ENCODE results near the gene KRT17. TPM values are rescaled to one million over a fixed set of nuclear protein-coding genes. Genes with fewer than 3 reads are reported as not detected.

The KRT17 gene
- total and polyA plus RNA-seq, 12 donors = 0.39 to 1.3 (median 0.55) TPM; not detected in 7

DNA sequence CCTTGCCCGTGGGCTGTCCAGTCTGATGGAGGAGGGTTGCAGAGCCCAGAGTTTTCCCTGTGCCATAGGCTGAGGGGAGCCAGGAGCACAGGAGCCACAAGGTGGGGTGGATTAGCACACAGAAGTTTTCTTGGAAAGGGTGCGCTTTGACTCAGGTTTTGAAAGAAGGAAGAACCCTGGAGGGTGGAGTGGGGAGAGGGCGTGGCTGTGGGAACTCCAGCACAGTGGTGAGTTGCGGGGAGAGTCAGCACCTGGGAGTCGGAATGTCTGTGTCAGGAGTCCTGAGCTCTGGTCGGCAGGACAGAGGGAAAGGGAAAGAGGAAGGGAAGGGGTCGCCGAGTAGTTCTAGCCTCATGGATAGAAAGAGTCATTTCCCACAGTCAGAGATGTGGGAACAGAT lies 28.8 kb downstream of the KRT17 start:
- 81 to 87% (median 84%) methylated on average over 8 of the region's 8 CpGs for WGBS, 4 donors
- DNase-seq = no peak

DNA sequence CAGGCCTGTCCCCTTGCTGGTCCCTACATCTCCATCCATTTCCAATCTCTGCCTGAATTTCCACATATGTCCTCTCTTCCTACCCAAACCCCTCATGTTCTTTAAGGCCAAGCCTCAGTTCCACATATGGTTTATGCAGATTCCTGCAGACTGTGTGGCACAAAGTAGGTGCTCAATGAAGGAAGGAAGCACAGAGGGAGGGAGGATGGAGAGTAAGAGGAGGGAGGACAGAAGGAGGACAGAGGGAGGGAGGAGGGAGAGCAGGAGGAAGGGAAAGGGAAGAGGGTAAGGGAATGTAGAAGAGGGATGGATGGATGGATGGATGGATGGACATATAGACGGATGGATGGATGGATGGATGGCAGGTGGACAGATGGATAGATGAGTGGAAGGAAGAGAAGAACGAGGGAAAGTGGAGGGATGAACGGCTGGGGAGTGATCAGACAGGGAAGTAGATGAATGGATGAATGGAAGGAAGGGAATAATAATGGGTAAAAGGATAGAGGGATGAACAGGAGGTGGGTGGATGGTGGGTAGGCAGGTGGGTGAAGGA lies 29.9 kb downstream of the KRT17 start:
- intact Hi-C loops (cut with DNase I) = no loop called here
- Histone ChIP-seq H3K27ac (no peak overlapping the region), H3K9me3 (replicated peaks in 1 of 3) (no peaks in the 10 kb centered on the region), H3K27me3 (no peaks in the 10 kb centered on the region), H3K36me3 (replicated peaks in 1 of 2) (no peaks in the 10 kb centered on the region), H3K4me3 (no peak overlapping the region), H3K4me1 (replicated peaks in 1 of 2) (no peaks in the 10 kb centered on the region)
- TF ChIP-seq, protein P1, sequence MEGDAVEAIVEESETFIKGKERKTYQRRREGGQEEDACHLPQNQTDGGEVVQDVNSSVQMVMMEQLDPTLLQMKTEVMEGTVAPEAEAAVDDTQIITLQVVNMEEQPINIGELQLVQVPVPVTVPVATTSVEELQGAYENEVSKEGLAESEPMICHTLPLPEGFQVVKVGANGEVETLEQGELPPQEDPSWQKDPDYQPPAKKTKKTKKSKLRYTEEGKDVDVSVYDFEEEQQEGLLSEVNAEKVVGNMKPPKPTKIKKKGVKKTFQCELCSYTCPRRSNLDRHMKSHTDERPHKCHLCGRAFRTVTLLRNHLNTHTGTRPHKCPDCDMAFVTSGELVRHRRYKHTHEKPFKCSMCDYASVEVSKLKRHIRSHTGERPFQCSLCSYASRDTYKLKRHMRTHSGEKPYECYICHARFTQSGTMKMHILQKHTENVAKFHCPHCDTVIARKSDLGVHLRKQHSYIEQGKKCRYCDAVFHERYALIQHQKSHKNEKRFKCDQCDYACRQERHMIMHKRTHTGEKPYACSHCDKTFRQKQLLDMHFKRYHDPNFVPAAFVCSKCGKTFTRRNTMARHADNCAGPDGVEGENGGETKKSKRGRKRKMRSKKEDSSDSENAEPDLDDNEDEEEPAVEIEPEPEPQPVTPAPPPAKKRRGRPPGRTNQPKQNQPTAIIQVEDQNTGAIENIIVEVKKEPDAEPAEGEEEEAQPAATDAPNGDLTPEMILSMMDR (IDR thresholded peaks at IDR 0.05) = no peak
- TF ChIP-seq POLR2A (IDR thresholded peaks at IDR 0.05) = no peak
- no peak for DNase-seq
- WGBS, 4 donors = 35 to 79% (median 47%) methylated on average over 3 of the region's 3 CpGs

More for the DNA sequence above, 28.8 kb downstream of the KRT17 start:
- H3K4me1 ChIP-seq (replicated peaks in 1 of 2) = no peaks in the 10 kb centered on the region
- no peak overlapping the region for H3K27ac ChIP-seq
- no peaks in the 10 kb centered on the region for H3K36me3 ChIP-seq (replicated peaks in 1 of 2)
- no peak overlapping the region for H3K4me3 ChIP-seq
- TF ChIP-seq, protein P1 (IDR thresholded peaks at IDR 0.05) = no peak
- no peak for TF ChIP-seq POLR2A (IDR thresholded peaks at IDR 0.05)
- no peaks in the 10 kb centered on the region for H3K9me3 ChIP-seq (replicated peaks in 1 of 3)
- no peaks in the 10 kb centered on the region for H3K27me3 ChIP-seq
- intact Hi-C loops (cut with DNase I) = no loop called here

DNA sequence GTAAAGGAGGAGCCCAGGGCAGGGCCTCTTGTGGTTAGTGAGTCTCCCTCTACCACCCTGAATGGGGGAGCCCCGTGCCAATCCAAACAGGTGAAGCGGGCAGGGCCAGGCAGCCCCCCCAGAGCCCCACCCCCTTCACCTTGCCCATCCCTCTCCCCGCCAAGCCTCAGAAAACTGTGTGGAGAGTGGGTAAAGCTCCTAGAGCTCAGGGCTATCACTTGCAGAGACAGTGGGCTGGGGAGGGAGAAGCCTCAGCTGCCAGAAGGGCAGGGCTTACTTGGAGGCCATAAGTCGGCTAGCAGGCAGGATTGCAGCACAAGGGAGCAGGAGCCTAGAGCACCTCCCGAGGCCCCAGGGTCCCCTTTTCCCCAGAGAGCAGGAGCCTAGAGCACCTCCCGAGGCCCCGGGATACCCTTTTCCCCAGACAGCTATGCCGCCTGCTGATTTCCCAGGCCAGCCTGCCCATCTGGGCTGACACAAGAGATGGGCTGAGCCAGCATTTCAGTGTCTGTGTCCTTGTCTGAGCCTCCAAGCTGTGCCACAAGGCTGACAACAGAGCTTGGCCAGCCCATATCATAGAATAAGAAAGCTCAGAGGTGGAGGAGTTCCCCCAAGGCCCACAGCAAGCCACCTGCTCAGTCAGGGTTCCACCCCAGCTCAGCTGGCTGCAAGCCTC lies 30.9 kb downstream of the KRT17 start:
- TF ChIP-seq, protein P1 (IDR thresholded peaks at IDR 0.05) = no peak
- TF ChIP-seq POLR2A (IDR thresholded peaks at IDR 0.05) = no peak
- no peak overlapping the region for H3K27ac ChIP-seq
- H3K9me3 ChIP-seq (replicated peaks in 1 of 3) = no peaks in the 10 kb centered on the region
- intact Hi-C loops (cut with DNase I) = no loop called here
- no peaks in the 10 kb centered on the region for H3K36me3 ChIP-seq (replicated peaks in 1 of 2)
- no peaks in the 10 kb centered on the region for H3K27me3 ChIP-seq
- 36 to 67% (median 52%) methylated on average over 5 to 8 of the region's 8 CpGs; no CpG with 5 or more reads in 1 of the 4 donors for WGBS, 4 donors
- no peak overlapping the region for H3K4me3 ChIP-seq
- DNase-seq = no peak
- H3K4me1 ChIP-seq (replicated peaks in 1 of 2) = no peaks in the 10 kb centered on the region

DNA sequence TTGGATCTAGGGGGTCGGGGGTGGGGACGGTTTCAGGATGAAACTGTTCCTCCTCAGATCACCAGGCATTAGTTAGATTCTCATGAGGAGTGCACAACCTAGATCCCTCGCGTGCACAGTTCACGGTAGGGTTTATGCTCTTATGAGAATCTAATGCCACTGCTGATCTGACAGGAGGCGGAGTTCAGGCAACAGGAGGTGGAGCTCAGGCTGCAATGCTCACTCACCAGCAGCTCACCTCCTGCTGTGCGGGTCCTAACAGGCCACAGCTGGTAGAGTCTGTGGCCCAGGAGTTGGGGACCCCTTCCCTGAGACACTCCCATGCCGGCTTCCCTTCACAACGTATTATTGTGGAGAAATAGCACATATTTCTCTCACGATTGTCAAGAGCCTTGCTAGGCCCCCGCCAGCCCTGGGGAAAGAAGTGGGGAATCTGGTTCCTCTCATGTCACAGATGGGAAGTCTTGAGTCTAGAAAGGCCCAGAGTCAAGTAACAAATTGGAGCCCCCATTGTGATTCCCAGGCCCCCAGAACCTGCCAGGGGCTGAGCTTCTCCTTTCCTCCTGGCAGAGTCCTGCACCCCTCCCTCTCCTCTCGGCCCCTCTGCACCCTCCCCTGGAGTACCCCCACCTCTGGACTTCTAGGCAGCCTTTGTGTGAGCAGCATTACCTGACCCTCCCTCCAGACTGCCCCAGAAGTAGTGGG lies 31.6 kb downstream of the KRT17 start:
- 83 to 90% (median 87%) methylated on average over 10 to 12 of the region's 12 CpGs for WGBS, 4 donors
- no peak overlapping the region for H3K4me3 ChIP-seq
- H3K36me3 ChIP-seq (replicated peaks in 1 of 2) = no peaks in the 10 kb centered on the region
- H3K27ac ChIP-seq = no peak overlapping the region
- H3K4me1 ChIP-seq (replicated peaks in 1 of 2) = no peaks in the 10 kb centered on the region
- no peak for DNase-seq
- H3K27me3 ChIP-seq = no peaks in the 10 kb centered on the region
- intact Hi-C loops (cut with DNase I) = no loop called here
- TF ChIP-seq, protein P1 (IDR thresholded peaks at IDR 0.05) = no peak
- no peaks in the 10 kb centered on the region for H3K9me3 ChIP-seq (replicated peaks in 1 of 3)

Measured in adrenal gland (tissue), 12 donors.